Ramos (cell line): ENCODE measurements around the gene FAM131A.

Experiments
- in situ Hi-C: fragments of 300-500 bp; cut with MboI; formaldehyde crosslinking; loops from one replicate; pipeline ENCODE4 v1.14.3; 2022; ENCODE audit warnings: low sequenced_read_pairs; ENCODE audit not compliant: unreplicated experiment

The FAM131A gene

GRCh38 chr3:184387174-184387714 is 49.8 kb downstream of the FAM131A start:
- in situ Hi-C loops, result no loop called here

- in situ Hi-C loops, result no loop called here
These were observed 51.0 kb downstream of the FAM131A start for GRCh38 chr3:184388164-184388935.

- in situ Hi-C loops, result no loop called here
These were observed 51.5 kb downstream of the FAM131A start for GRCh38 chr3:184388936-184389230.

- in situ Hi-C loops, result no loop called here
These were observed 52.0 kb downstream of the FAM131A start for GRCh38 chr3:184389384-184389783.

- in situ Hi-C loops, result no loop called here
These were observed 52.6 kb downstream of the FAM131A start for GRCh38 chr3:184389935-184390528.

GRCh38 chr3:184391266-184391665 is 53.9 kb downstream of the FAM131A start:
- in situ Hi-C loops, result no loop called here

- in situ Hi-C loops, result no loop called here
These were observed 57.9 kb downstream of the FAM131A start for GRCh38 chr3:184395320-184395660.
